IPS-18c (cell line): ENCODE results near the gene APMAP.
A peak's percentile ranks its signal among the peaks of the same experiment; 100 is the strongest.

Experiments
- H3K4me3 ChIP-seq: 2 replicates; pipeline ENCODE4 v1.7.0; 2013; ENCODE audit warnings: low read depth, mild to moderate bottlenecking, low read length, moderate library complexity; ENCODE audit not compliant: insufficient read depth
- H3K9me3 ChIP-seq: one replicate; pipeline ENCODE4 v1.6.1; 2013; ENCODE audit warnings: mild to moderate bottlenecking, low read length, moderate library complexity; ENCODE audit not compliant: control insufficient read depth, insufficient read depth

The APMAP gene

DNA sequence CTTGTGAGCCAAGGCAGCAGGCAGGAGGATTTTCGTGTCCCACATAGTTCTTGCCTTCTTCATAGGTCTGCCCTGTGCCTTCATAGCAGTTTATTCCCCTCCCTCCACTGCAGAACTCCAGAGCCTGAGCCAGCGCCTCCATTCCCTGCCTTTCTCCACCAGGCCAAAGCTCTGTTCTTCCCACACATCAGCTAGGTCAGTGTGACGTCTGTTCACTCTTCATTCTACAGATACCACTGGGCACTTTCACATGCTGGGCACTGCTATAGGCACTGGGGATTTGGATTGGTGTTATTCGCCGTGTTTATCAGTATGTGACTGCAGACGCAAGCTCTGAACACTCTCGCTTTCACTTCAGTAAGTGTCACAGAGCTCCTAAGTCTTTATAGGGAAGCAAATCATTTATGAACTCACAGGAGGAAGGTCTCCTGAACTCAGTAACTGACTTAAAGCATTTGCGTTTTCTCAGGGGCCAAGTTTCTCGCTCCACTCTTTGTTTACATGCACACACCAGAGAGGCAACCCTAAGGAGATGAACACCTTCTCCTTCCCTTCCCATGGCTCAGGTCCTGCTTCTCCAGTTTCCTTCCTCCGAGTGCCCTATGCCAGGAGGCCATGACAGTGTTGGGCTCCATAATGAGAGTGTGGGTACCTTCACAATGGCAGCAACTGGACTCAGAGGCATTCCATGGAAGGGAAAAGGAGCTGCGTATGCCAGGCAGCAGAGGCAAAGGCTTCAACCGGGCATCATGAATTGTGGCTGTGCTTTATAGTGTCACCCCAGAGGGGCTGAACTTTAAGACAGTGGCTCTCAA is 6.3 kb upstream of the APMAP start:
- no peaks in the 10 kb centered on the region for H3K9me3 ChIP-seq
- no peak overlapping the region for H3K4me3 ChIP-seq

DNA sequence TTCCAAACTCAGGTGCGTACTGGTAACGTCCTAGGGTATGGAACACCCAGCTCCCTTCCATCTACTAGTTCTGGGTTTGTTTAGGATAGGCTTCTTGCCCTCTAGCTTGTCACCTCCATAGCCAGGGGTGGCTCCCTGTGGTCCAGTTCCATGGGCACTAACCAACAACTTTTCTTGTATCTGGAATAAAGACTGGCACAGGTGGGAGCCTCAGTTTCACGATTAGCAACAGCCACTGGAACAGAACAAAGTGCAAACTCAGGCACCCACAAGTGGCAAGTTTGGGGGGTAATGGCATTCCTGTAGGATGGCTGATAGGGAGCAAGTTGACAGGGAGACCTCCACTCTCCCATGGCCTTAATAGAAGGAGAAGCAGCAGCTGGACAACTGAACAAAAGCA is 5.6 kb upstream of the APMAP start:
- Histone ChIP-seq H3K9me3 (no peaks in the 10 kb centered on the region), H3K4me3 (no peak overlapping the region)

DNA sequence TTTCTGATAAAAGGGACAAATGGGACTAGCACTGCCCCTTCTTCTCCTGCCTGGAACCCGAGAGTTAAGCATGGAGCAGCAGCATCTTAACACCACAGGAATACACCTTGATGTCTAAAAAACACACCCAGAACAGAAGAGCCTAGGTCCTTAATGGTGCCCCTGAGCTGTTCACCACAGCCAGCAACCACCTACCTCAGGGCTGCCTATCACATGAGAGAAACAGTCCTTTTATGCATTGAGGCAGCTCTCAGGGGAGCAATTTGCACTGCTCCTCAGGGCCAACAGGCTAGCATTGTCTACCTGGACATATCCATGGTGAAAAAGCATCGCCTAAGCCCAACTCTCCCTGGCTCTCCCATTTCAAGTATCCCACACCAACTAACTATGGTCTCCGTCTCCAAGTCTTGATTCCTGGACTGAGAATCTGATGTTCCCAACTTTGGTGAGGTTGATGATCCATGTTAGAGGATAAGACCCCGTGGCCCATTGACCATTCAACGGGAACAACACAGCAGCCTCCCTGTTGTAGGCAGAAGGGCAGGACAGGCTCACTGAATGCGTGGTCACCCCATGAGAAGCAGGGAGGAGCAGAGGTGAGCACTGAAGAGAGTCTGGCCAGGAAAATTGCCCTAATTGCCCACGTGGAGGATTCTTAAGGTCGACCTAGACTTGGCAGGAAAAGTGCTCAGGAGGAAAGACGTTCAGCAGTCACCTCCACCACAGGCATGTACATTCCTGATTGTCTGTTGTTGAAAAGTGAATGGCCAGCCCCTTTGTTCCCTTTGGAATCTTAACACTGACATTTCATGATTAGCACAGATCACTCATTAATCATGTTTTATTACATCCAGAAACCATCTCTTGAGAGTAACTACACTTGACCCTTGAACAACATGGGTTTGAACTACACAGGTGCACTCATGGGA is 4.2 kb upstream of the APMAP start:
- Histone ChIP-seq H3K9me3 (no peaks in the 10 kb centered on the region), H3K4me3 (no peak overlapping the region; the same call in 1 of the 2 replicates)

DNA sequence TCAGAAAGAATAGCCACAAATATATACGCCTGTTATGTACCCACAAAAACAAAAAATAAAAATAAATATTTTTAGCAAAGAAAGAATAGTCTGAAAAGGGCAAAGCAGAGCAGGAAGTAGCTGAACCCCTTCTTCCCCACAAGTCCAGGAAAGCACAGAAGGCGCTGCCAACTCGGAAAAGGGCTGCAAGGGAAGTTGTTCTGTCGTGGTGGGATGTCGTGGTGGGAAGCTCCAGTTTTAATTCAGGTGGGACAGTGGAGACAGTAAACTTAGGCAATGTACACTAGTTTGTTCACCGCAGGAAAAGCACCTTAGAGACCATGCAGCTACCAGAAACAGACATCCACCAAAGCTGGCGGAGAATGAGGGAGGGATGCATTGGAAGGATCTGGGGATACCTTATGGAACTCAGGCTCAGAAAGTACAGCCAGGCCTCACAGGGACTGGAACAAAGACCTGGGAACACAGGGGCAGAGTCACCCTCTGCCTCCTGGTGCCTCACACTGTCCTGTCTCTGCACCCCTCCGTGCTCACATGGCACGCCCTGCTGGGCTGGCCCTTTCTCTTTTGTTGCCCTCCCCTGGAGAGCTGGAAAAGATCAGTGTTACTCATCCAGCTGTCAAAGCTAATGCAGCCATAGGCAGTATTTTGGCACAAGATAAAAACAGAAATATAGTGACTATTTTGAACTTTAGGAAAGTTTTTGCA is 3.3 kb upstream of the APMAP start:
- Histone ChIP-seq H3K4me3 (no peak overlapping the region), H3K9me3 (no peaks in the 10 kb centered on the region)

DNA sequence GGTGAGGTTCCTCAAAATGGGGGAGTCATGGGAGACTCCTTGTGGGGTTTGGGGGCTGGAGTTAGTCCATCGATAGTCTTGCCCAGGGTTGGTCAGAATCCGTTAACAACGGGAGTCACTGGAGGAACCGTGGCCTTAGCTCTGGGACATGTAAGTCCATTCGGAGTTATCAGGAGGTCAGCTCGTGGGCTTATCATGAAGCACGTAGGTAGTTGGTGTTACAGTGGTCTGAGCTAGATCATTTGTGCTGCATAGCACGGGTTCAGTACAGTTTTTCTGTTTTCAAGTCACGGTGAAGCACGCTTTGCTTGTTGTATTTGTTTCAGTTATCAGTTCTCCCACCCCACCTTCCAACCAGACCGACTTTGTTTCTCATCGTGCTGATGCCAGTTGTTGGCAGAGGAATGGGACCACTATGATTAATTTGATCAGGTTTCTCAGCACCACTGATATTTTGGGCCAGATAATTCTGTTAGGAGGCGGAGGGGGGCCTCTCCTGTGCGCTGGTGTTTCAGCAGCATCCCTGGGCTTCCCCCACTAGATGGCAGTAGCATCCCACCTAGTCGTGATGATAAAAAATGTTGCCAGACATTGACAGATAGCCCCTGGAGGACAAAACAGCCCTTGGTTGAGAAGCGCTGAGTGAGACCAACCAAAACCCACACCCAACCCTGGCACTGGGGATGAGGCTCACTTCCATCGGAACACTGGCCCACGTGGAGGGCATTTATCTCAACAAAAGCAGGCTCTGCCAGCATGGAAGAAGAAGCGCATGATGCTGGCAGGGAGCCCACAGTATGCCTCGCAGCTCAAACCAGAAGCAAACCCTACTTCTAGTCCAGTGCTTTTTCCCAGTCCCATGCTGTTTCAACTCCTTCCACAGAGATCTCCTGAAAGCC is 2.2 kb upstream of the APMAP start:
- Histone ChIP-seq H3K4me3 (no peak overlapping the region), H3K9me3 (no peaks in the 10 kb centered on the region)

DNA sequence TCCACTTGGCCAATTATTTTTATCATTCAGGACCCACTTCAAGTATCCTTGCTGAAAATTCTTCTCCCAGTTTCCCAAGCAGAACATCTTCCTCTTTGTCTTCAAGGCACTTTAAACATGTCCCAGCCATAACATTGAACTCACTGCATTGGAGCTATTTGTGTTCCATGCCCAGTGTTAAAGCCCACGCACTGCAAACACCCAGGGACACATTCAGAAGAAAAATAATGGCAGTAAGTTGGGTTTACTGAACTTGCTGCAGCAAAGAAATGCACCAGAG is 1.6 kb upstream of the APMAP start:
- H3K9me3 ChIP-seq = no peaks in the 10 kb centered on the region
- no peak overlapping the region for H3K4me3 ChIP-seq

DNA sequence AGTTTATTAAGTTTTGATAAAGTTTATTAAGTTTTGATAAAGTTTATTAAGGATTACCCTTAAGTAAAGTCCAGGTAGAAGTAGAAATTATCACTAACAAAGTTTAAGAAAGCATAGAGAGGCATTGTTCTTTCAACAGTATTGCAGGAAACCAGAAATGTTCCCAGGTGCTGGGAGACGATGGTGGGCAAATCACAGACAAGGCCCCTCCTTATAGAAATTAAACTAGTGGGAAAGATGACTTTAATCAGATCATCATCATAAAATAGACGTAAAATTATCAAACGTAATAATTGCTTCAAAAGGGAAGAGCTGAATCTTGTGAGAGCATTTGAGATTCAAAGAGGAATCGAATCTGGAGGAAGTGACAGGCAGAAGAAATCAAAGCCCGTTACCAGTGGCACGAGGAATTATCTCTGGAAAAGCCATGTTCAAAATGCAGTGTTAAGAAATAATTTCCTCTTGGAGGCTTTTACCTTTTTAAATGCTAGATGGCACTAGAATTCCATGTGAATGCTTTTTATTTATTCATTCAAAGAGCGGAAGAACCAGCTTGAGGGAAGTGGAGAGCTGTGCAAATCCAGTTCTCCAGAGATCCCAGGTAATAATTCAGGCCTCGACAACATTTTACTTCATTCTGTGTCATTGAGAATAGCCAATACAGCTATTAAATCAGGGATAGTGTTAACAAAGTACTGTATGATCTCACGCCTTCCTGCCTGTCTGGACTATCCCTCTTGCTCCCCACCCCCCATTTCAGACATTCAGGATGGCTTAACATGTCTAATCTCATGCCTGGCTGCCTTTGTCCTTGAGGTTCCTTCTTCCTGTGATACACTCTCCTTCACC is 1.0 kb upstream of the APMAP start:
- H3K4me3 ChIP-seq = peak overlapping the region; percentile 95; the same call in 1 of the 2 replicates

DNA sequence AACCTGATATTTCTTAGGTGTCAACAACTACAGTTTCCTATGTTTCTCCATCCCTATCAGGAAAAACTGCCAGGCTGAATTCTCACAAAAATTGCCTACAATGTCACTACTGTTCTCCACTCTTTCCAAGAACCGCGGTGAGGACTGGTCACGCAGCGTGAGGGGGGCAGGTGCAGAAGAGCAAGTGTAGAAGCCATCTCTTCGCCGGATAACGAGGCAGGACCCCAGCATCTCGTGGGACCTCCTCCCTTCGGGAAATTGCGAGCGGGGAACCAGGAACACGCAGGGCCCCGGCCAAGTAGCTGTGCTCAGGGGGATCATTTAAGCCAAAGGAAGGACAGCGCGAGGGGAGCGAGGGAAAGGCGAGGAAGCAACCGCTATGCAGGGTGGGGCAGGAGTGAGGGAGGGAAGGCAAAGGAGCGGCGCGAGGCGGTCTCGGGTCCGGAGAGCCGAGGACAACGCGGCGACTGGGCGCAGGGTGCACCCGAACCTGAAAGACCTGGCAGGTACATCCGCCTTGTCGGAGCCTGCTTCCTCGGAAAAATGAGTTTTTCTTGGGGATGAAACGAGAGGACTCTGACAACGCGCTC is 559 bp downstream of the APMAP start:
- Histone ChIP-seq H3K9me3 (no peaks in the 10 kb centered on the region), H3K4me3 (peak overlapping the region; percentile 95)

More for the DNA sequence above, 1.0 kb upstream of the APMAP start:
- no peaks in the 10 kb centered on the region for H3K9me3 ChIP-seq

DNA sequence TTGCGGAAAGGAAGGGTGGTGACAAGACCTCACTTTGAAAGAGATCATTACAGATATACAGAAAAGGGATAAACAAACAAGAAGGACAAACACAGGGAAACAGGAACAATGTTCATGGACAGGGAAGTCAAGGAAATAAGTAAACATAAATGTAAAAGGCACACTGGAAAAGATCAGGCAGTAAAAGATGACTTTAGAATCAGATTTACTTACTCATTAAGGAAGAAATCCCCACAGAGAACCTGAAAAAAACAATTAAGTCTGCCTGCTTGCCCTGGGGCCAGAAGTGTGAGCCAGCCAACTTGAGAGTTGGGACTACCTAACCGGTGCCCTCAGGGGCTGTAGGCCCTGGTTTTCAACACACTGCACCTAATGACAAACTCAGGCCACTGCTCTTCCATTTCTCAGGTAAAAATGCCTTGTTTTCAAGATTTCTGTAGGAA is 1.7 kb downstream of the APMAP start:
- H3K4me3 ChIP-seq = no peak overlapping the region; the same call in 1 of the 2 replicates

DNA sequence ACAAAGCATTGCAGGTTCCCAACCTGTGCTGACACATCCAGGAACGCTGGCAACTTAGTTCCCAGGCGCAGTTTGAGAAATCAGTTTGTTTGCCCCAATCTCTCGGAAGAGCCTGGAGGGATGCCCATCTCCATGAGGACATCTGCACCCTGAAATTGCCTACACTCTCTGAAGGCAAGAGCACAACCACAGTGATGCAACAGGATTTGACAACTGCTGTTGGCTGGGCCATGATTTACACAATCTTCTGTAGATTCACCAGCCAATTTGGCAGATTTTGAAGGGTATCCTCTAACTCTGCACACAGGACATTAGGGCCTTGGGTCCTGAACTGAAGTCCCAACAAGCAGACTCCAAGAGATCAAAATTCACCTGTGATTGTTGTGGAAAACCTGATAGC is 3.4 kb downstream of the APMAP start:
- H3K4me3 ChIP-seq = no peak overlapping the region
- no peaks in the 10 kb centered on the region for H3K9me3 ChIP-seq

More for the DNA sequence above, 1.7 kb downstream of the APMAP start:
- H3K9me3 ChIP-seq = no peaks in the 10 kb centered on the region

DNA sequence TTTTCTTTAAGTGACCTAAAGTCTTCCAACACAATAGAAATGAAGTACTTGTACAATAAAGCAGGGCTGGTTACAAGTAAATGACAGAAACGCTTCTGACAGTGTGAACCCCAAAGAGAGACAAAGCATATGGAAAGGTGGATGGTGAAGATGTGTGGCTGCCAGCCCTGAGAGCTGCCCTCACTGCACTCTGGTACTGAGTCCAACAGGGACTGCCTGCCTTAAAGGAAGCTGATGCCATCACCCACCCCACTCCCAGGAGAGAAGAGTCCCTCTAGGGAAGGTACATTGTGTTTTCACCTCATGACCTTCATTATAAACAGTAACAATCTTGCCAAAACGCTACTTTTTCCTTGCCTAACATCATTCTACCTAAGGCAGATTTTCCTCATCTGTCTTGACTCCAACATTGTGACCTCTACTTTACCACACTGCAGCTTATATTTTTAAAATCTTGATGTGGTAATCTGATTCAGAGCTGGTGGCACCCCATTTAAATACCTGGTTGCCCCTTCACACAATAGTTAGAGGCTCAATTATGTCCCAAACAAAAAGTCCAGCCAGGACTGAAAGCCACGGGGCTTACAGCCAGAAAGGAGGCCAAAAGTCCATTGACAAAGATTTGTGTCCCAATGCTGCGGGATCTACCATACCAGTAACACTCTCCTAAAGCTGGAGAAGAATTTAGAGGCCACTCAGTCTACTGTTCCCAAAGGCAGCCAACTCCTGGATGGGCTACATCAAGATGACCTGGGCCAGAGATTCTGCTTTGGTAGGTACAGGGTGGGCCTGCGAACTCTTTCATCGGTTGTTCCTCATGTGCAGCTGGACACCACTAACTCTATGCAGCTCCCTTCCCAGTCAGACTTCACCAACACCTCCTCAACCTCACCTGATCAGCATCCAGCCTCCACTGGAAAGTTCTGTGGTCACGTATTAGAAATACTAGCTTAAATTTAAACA is 4.4 kb downstream of the APMAP start:
- no peaks in the 10 kb centered on the region for H3K9me3 ChIP-seq
- H3K4me3 ChIP-seq = no peak overlapping the region

DNA sequence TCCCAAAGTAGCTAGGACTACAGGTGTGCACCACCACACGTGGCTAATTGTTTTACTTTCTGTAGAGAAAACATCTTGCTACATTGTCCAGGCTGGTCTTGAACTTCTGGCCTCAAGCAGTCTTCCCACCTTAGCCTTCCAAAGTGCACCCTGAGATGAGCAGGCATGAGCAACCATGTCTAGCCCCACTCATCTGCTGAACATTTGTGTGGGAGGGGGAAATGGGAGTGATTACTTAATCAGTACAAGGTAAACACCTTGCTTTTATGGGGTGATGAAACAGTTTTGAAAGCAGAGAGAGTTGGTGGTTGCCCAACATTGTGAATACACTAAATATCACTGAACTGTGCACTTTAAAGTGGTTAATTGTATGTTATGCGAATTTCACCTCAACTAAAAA is 5.3 kb downstream of the APMAP start:
- Histone ChIP-seq H3K9me3 (no peaks in the 10 kb centered on the region), H3K4me3 (no peak overlapping the region)

DNA sequence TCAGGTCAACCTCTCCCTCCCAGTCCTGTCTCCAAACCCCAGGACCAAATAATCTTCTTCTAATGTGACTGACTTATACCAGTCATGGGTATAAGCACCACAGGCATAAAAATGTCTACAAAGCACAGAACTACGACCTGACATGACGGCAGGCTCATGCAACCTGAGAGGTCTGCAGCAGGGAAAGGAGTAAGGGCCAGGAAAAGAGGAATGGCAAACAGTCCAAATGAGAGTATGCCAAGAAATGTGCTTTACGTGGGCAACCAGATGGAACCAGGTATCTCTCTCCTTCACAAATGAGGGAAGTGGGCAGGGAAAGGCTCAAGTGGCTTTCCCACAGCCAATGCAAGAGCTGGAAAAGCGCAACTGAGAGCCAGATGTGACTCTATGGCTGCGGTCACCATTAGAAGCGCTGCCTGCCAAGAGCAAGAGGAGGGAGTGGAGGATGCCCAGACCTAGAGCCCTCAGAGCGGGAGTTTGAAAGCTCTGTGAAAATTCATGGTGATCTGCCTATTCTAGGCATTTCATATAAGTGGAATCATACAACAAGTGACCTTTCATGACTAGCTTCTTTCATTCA is 6.0 kb downstream of the APMAP start:
- H3K4me3 ChIP-seq = no peak overlapping the region
- no peaks in the 10 kb centered on the region for H3K9me3 ChIP-seq

DNA sequence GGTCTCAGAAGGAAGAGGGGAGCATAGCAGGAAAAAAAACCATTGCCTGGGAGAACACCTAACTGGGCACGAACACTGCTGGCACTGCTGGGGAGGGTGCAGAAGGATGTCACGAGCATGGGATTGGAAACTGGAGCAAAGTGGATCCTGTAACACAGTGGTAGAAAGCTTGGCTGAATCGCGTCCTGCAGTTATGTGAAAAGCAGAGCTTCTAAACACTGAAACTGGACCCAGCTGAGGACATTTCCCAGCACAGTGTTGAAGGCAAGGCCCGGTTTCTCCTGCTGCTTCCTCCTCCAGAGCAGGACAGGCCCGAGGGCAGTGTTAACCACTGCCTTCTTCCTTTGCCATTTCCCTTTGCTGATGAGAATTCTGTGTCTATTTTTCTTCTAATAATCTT is 6.7 kb downstream of the APMAP start:
- Histone ChIP-seq H3K9me3 (no peaks in the 10 kb centered on the region), H3K4me3 (no peak overlapping the region)
